ENCODE measurements around the gene C14orf180. TPM values are rescaled to one million over a fixed set of nuclear protein-coding genes. Genes with fewer than 3 reads are reported as not detected.

Gene C14orf180
- total RNA-seq, 1 experiment from 2014 or later = not detected

- Mint-ChIP-seq H3K4me1 (peaks cover 7 to 16% of the 10 kb centered on the region in 2 experiments), H3K27ac (no peak overlapping the region), H3K27me3 (ENCODE audit: low read depth) (peaks cover 41% of the 10 kb centered on the region), H3K9me3 (no peaks in the 10 kb centered on the region), H3K36me3 (ENCODE audit: insufficient read depth in 1 of 3, low read depth in 3 of 3) (no peaks in the 10 kb centered on the region), H3K4me3 (no peak overlapping the region)
- H3K27me3 ChIP-seq (ENCODE audit: insufficient read depth, low read length) = peaks cover 2% of the 10 kb centered on the region; the same call in 1 of the 2 replicates
- no peak overlapping the region for H4K5ac ChIP-seq (ENCODE audit: insufficient read length, low read depth, low read length)
- H2BK20ac ChIP-seq (ENCODE audit: low read depth, low read length, poor library complexity, severe bottlenecking) = no peak overlapping the region
- H3K23me2 ChIP-seq (ENCODE audit: insufficient read length, low read depth, low read length, poor library complexity, severe bottlenecking) = peaks cover 7% of the 10 kb centered on the region
- DNase-seq = no peak
- no peak overlapping the region for H3K14ac ChIP-seq (ENCODE audit: insufficient read depth, low read length)
- no peak overlapping the region for H3K27ac ChIP-seq (ENCODE audit: insufficient read length, low read depth, low read length)
- no peak overlapping the region for H3K4me2 ChIP-seq (ENCODE audit: insufficient read depth, insufficient read length, low read length)
- H2BK15ac ChIP-seq (ENCODE audit: low read depth, low read length) = no peak overlapping the region
- H3K56ac ChIP-seq (ENCODE audit: insufficient read length, low read depth, low read length) = no peak overlapping the region
- no peak overlapping the region for H3K4ac ChIP-seq (ENCODE audit: low read depth, low read length)
- H2AK5ac ChIP-seq (ENCODE audit: insufficient read length, low read length) = no peak overlapping the region
- no peak overlapping the region for H2BK120ac ChIP-seq (ENCODE audit: low read depth, low read length, poor library complexity, severe bottlenecking)
- no peak overlapping the region for H2AFZ ChIP-seq (ENCODE audit: low read length)
- no CpG with 5 or more reads among the region's 8 CpGs for WGBS (ENCODE audit: extremely low coverage, insufficient read length, low lambda C conversion rate)
- H3K23ac ChIP-seq (ENCODE audit: insufficient read length, low read depth, low read length) = no peak overlapping the region
- H3T11ph ChIP-seq (ENCODE audit: low read length) = no peak overlapping the region
- no peaks in the 10 kb centered on the region for H3K9me3 ChIP-seq (ENCODE audit: control insufficient read depth, low read depth, low read length)
- no peaks in the 10 kb centered on the region for H3K79me1 ChIP-seq (ENCODE audit: insufficient read depth, low read depth, low read length, poor library complexity, severe bottlenecking)
- H3K18ac ChIP-seq (ENCODE audit: insufficient read length, low read depth, low read length) = no peak overlapping the region
- H3K9ac ChIP-seq (ENCODE audit: extremely low read depth, insufficient read length, low read length) = no peak overlapping the region
- H4K91ac ChIP-seq (ENCODE audit: insufficient read length, low read depth, low read length) = no peak overlapping the region
- TF ChIP-seq CTCF (conservative IDR thresholded peaks at IDR 0.05) = no peak
- no peak overlapping the region for H2BK5ac ChIP-seq (ENCODE audit: insufficient read length, low read length)
- H3K4me1 ChIP-seq (ENCODE audit: insufficient read depth, low read length) = no peaks in the 10 kb centered on the region
- no peak overlapping the region for H2BK12ac ChIP-seq (ENCODE audit: insufficient read length, low read depth, low read length)
- no peaks in the 10 kb centered on the region for H4K20me1 ChIP-seq (ENCODE audit: control insufficient read depth, insufficient read depth, insufficient read length)
- no peaks in the 10 kb centered on the region for H3K79me2 ChIP-seq (ENCODE audit: insufficient read depth, low read length)
- H4K8ac ChIP-seq (replicated peaks; ENCODE audit: insufficient read length, low read depth, low read length) = no peak overlapping the region
These were observed 21.2 kb downstream of the C14orf180 start for GRCh38 chr14:104600805-104601204.

All from H9 (cell line).